Hepatocyte (in vitro differentiated cells): ENCODE measurements around the gene CLCNKB. TPM values are rescaled to one million over a fixed set of nuclear protein-coding genes. Genes with fewer than 3 reads are reported as not detected.

ENCODE experiments used
- DNase-seq: peaks from one replicate; pipeline ENCODE4 v3.0.0-alpha.2; 2016; ENCODE audit warnings: low spot score
- H2AFZ ChIP-seq: fragments of 200-600 bp; sonication (generic); 2 replicates; pipeline ENCODE4 v1.6.0; 2016; ENCODE audit warnings: antibody characterized with exemption, mild to moderate bottlenecking
- H3K27ac ChIP-seq: fragments of 200-600 bp; sonication (generic); 2 replicates; pipeline ENCODE4 v1.5.1; 2016; ENCODE audit warnings: mild to moderate bottlenecking
- H3K27me3 ChIP-seq: fragments of 200-600 bp; sonication (generic); 2 replicates; pipeline ENCODE4 v1.6.1; 2016
- H3K36me3 ChIP-seq: fragments of 200-600 bp; sonication (generic); replicated peaks from 2 replicates; pipeline ENCODE4 v1.5.1; 2016; ENCODE audit warnings: low read depth; ENCODE audit not compliant: insufficient read depth
- H3K4me1 ChIP-seq: fragments of 200-600 bp; sonication (generic); 2 replicates; pipeline ENCODE4 v1.5.1; 2016; ENCODE audit warnings: mild to moderate bottlenecking, moderate library complexity; ENCODE audit not compliant: insufficient read depth
- H3K4me2 ChIP-seq: fragments of 200-600 bp; sonication (generic); 2 replicates; pipeline ENCODE4 v1.6.0; 2016
- H3K4me3 ChIP-seq: fragments of 200-600 bp; sonication (generic); 2 replicates; pipeline ENCODE4 v1.5.1; 2016; ENCODE audit warnings: mild to moderate bottlenecking
- H3K79me2 ChIP-seq: fragments of 200-600 bp; sonication (generic); 2 replicates; pipeline ENCODE4 v1.6.0; 2017; ENCODE audit warnings: mild to moderate bottlenecking
- H3K9me2 ChIP-seq: fragments of 200-600 bp; sonication (generic); replicated peaks from 2 replicates; pipeline ENCODE4 v1.6.0; 2017; ENCODE audit warnings: mild to moderate bottlenecking; ENCODE audit not compliant: insufficient read depth
- H3K9me3 ChIP-seq: fragments of 200-600 bp; sonication (generic); 2 replicates; pipeline ENCODE4 v1.5.1; 2016; ENCODE audit warnings: low read depth, mild to moderate bottlenecking
- H4K20me1 ChIP-seq: fragments of 200-600 bp; sonication (generic); 2 replicates; pipeline ENCODE4 v1.6.0; 2016; ENCODE audit warnings: mild to moderate bottlenecking; ENCODE audit not compliant: insufficient read depth, poor library complexity, severe bottlenecking
- EZH2 ChIP-seq: fragments of 200-600 bp; sonication (generic); IDR thresholded peaks from 2 replicates; pipeline ENCODE4 v1.6.1; 2016; ENCODE audit warnings: antibody characterized with exemption, mild to moderate bottlenecking, borderline replicate concordance
- EZH2phosphoT487 ChIP-seq: fragments of 200-600 bp; sonication (generic); IDR thresholded peaks from one replicate; pipeline ENCODE4 v1.6.1; 2018; ENCODE audit warnings: antibody characterized with exemption, mild to moderate bottlenecking, low read depth, moderate library complexity; ENCODE audit not compliant: unreplicated experiment, severe bottlenecking
- WGBS: methylation state at CpG from one replicate; pipeline ENCODE4 v1.1.6; 2016; ENCODE audit warnings: low lambda C conversion rate; ENCODE audit errors: missing lambda C conversion rate; 5-methylcytosine and 5-hydroxymethylcytosine counted together
- polyA plus RNA-seq: library from polyadenylated mRNA; unstranded; fragments of >200 nt; fragmentation: Nextera tagmentation; extraction: Ambion mirVana; gene quantifications from 2 replicates; pipeline ENCODE4 v1.2.1, GENCODE V29; 2016
- total RNA-seq: library from RNA; depleted of rRNA; stranded (reverse); fragments of >200 nt; gene quantifications from 2 replicates; pipeline ENCODE4 v1.2.3, GENCODE V29; 2014
- TF ChIP-seq, protein P1 (sequence below): fragments of 200-600 bp; sonication (generic); IDR thresholded peaks from 2 replicates; pipeline ENCODE4 v1.5.1; 2016; ENCODE audit warnings: antibody characterized with exemption, mild to moderate bottlenecking; ENCODE audit not compliant: poor library complexity

The CLCNKB gene
- total and polyA plus RNA-seq, 2 experiments from 2014 or later = 0.47 to 1.4 TPM

DNA sequence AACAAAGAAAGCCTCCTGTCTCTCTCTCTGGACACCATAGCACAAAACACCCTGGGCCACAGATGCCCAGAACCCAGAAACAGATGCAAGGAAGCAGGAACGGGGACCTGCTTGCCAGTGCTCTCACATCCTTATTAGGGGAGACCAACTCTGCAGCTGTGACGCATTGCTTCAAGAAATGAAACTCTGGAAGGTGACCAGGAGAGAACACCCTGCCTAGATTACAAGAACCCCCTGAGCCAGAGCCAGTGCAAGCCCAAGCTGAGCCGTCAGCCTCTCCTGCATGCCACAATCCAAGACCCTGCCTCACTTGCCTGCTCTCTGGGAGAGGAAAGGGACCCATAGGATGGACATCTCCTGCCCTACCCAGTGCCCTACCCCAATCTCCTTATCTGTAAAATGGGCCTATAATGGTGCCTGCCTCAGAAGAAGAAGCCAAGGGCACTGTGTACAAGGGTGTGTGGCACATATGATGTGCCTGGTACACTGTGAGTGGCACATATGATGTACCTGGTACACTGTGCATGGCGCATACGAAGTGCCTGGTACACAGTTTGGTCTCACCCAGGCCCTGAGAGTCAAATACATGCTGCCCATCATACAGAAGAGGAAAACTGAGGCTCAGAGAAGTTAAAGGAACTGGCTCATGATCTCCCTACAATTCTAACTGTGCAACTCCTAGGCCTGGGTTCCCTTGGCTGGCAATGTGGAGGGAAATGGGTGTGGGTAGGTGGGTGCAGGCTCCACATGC is 46.7 kb downstream of the CLCNKB start:
- Histone ChIP-seq H3K79me2 (no peaks in the 10 kb centered on the region), H4K20me1 (no peaks in the 10 kb centered on the region), H2AFZ (no peak overlapping the region), H3K4me2 (no peak overlapping the region), H3K27ac (no peak overlapping the region), H3K9me2 (no peaks in the 10 kb centered on the region), H3K9me3 (no peaks in the 10 kb centered on the region), H3K27me3 (no peaks in the 10 kb centered on the region), H3K36me3 (no peaks in the 10 kb centered on the region), H3K4me3 (no peak overlapping the region), H3K4me1 (no peaks in the 10 kb centered on the region)
- WGBS = 87% methylated on average over 5 of the region's 5 CpGs
- TF ChIP-seq EZH2 = no peak
- TF ChIP-seq, protein P1, sequence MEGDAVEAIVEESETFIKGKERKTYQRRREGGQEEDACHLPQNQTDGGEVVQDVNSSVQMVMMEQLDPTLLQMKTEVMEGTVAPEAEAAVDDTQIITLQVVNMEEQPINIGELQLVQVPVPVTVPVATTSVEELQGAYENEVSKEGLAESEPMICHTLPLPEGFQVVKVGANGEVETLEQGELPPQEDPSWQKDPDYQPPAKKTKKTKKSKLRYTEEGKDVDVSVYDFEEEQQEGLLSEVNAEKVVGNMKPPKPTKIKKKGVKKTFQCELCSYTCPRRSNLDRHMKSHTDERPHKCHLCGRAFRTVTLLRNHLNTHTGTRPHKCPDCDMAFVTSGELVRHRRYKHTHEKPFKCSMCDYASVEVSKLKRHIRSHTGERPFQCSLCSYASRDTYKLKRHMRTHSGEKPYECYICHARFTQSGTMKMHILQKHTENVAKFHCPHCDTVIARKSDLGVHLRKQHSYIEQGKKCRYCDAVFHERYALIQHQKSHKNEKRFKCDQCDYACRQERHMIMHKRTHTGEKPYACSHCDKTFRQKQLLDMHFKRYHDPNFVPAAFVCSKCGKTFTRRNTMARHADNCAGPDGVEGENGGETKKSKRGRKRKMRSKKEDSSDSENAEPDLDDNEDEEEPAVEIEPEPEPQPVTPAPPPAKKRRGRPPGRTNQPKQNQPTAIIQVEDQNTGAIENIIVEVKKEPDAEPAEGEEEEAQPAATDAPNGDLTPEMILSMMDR = no peak
- no peak for TF ChIP-seq EZH2phosphoT487
- no peak for DNase-seq

DNA sequence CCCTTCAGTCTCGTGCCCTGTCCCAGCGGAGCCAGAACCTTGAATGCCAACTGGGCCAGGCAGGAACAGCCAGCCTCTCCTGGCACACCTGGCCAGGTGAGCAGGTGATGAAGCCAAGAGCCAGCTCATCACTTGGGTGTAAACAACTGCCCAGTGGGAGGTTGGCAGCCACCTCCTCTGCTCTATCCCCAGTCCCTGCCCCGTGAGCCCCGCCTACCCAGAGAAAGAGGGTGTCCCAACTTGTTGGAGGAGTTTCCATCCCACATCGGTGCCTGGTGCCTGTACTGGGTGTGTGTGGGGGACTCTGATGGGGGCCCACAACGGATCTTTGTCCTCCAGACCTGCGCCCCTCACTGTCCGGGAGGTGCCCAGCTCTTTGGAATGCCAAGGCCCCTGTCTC is 47.7 kb downstream of the CLCNKB start:
- no peaks in the 10 kb centered on the region for H3K9me2 ChIP-seq
- H3K36me3 ChIP-seq = no peaks in the 10 kb centered on the region
- no peak overlapping the region for H3K4me2 ChIP-seq
- no peak overlapping the region for H3K4me3 ChIP-seq
- no peak overlapping the region for H3K27ac ChIP-seq
- no peaks in the 10 kb centered on the region for H3K79me2 ChIP-seq
- no peaks in the 10 kb centered on the region for H3K9me3 ChIP-seq
- 100% methylated on average over 2 of the region's 8 CpGs for WGBS
- TF ChIP-seq EZH2phosphoT487 (no peak), EZH2 (no peak)
- H2AFZ ChIP-seq = no peak overlapping the region
- no peaks in the 10 kb centered on the region for H4K20me1 ChIP-seq
- no peaks in the 10 kb centered on the region for H3K27me3 ChIP-seq
- no peak for DNase-seq
- H3K4me1 ChIP-seq = no peaks in the 10 kb centered on the region

DNA sequence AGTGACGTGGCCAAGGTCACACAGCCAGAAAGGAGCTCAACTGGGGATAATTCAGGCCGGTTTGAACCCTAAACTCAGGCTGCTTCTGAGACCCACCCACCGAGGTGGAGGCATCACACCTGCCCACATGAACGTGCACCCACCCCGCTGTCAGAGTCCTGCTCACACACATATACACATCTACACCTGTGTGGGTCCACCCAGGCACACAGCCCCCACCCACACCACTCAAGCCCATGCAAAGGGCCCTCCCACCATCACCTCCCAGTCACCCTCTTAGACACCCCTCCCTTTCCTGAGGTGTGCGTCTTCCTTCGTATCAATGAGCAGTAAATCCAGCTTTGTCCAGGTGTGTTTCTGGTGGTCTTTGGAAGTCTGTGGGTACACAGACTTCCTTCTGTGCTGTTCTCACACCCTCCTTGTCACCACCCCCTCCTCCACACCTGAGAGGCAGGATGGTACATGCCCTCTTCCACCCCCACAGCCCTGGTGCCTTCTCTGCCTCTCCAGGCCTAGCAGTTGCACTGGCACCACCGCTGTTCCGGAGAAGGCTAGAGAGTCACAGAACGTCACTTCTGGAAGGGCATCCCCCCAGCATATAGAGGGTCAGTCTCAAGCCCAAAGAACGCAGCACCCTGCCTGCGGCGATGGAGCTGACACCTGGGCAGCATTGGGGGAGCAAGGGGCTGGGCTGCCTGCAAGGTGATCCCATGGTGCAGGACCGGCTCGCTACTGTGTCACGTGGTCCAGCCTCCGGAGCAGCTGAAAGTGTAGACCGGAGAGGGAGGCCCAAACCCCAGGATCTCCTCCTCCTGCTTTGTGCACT is 48.7 kb downstream of the CLCNKB start:
- H3K79me2 ChIP-seq = no peaks in the 10 kb centered on the region
- no peak overlapping the region for H3K4me3 ChIP-seq
- H3K4me1 ChIP-seq = no peaks in the 10 kb centered on the region
- no peak overlapping the region for H2AFZ ChIP-seq
- H3K27me3 ChIP-seq = no peaks in the 10 kb centered on the region
- no peak overlapping the region for H3K27ac ChIP-seq
- no peak for TF ChIP-seq EZH2
- TF ChIP-seq, protein P1 = no peak
- no peak for TF ChIP-seq EZH2phosphoT487
- H3K4me2 ChIP-seq = no peak overlapping the region
- no peaks in the 10 kb centered on the region for H4K20me1 ChIP-seq
- no peaks in the 10 kb centered on the region for H3K9me3 ChIP-seq
- WGBS = 86% methylated on average over 18 of the region's 18 CpGs
- no peak for DNase-seq
- H3K36me3 ChIP-seq = no peaks in the 10 kb centered on the region
- H3K9me2 ChIP-seq = no peaks in the 10 kb centered on the region

DNA sequence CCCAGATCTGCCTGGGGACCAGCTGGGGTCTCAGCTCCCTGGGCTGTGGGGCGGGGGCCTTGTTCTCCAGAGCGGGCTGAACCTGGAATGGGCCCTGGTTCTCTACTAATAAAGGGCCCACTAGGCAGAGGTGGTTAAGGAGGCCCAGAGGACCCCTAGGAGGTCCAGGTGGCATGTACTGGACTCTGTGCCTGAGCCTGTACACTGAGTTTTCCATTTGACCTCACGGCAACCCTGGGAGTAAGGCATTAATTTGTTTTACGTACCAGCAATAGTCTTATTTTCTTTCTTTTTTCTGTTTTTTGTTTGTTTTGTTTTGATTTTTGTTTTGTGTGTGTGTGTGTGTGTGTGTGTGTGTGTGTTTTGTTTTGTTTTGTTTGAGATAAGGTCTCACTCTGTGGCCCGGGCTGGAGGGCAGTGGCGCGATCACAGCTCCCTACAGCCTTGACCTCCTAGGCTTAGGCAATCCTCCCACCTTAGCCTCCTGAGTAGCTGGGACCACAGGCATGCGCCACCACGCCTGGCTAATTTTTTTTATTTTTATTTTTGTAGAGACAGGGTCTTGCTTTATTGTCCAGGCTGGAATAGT is 49.4 kb downstream of the CLCNKB start:
- Histone ChIP-seq H3K4me2 (no peak overlapping the region), H3K36me3 (no peaks in the 10 kb centered on the region), H4K20me1 (no peaks in the 10 kb centered on the region), H3K9me3 (no peaks in the 10 kb centered on the region), H3K4me3 (no peak overlapping the region), H3K27ac (no peak overlapping the region), H3K9me2 (no peaks in the 10 kb centered on the region), H3K27me3 (no peaks in the 10 kb centered on the region), H2AFZ (no peak overlapping the region), H3K4me1 (no peaks in the 10 kb centered on the region), H3K79me2 (no peaks in the 10 kb centered on the region)
- no peak for DNase-seq
- WGBS = 92% methylated on average over 9 of the region's 9 CpGs
- TF ChIP-seq, protein P1 = no peak
- no peak for TF ChIP-seq EZH2
- TF ChIP-seq EZH2phosphoT487 = no peak
